ENCODE measurements around the gene HID1. TPM values are rescaled to one million over a fixed set of nuclear protein-coding genes. Genes with fewer than 3 reads are reported as not detected.

Gene HID1
- total RNA-seq, 2 donors from 2014 or later, result 1.2 to 2.8 TPM

DNA sequence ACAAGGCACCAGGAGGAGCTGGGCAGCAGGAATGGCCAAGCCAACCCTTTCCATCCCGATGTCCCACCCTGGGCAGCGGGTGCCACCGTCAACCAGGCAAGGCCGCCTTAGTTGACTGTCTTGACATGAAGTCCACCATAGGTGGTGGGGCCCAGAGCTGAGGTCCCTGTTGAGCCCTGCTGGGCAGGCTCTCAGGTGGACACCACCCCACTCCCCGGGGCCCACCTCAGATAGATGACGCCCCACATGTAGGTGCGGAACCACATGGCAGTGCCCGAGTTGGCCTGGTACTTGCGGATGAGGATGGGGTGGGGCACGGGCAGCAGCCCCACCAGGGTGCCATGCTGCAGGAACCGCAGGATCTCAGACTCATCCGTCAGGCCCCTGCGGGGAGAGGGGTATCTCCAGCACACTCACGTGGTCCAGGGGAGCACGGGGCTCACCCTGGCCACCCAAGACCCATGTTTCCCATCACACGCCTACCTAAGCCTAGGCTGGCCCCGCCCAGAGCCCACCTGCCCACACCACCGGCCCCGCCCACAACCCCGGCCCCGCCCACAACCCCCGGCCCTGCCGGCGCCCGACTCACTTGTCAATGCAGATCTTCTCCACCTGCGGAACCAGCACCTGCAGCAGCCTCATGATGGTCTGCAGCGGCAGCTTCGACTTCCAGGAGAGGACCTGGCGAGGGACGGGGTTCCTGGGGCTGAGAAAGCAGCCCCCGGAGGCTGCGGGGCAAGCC lies 20.7 kb downstream of the HID1 start:
- Mint-ChIP-seq H3K4me1 (no peaks in the 10 kb centered on the region), H3K4me3 (no peak overlapping the region), H3K9me3 (no peaks in the 10 kb centered on the region), H3K36me3 (ENCODE audit: low read depth) (no peaks in the 10 kb centered on the region), H3K27me3 (no peaks in the 10 kb centered on the region), H3K27ac (no peak overlapping the region)
- ATAC-seq (replicated peaks), result no peak

GRCh38 chr17:74951065-74951464 lies 21.5 kb downstream of the HID1 start:
- no peaks in the 10 kb centered on the region for H3K4me1 Mint-ChIP-seq
- ATAC-seq (replicated peaks), result no peak
- H3K27ac Mint-ChIP-seq, result no peak overlapping the region

GRCh38 chr17:74950207-74950606 lies 22.4 kb downstream of the HID1 start:
- H3K4me1 Mint-ChIP-seq, result no peaks in the 10 kb centered on the region
- H3K36me3 Mint-ChIP-seq (ENCODE audit: low read depth), result no peaks in the 10 kb centered on the region
- no peaks in the 10 kb centered on the region for H3K9me3 Mint-ChIP-seq
- no peak overlapping the region for H3K4me3 Mint-ChIP-seq
- ATAC-seq (replicated peaks), result no peak
- H3K27ac Mint-ChIP-seq, result no peak overlapping the region
- no peaks in the 10 kb centered on the region for H3K27me3 Mint-ChIP-seq

More at GRCh38 chr17:74951065-74951464, 21.5 kb downstream of the HID1 start:
- H3K36me3 Mint-ChIP-seq (ENCODE audit: low read depth), result no peaks in the 10 kb centered on the region
- H3K27me3 Mint-ChIP-seq, result no peaks in the 10 kb centered on the region
- H3K4me3 Mint-ChIP-seq, result no peak overlapping the region
- no peaks in the 10 kb centered on the region for H3K9me3 Mint-ChIP-seq

DNA sequence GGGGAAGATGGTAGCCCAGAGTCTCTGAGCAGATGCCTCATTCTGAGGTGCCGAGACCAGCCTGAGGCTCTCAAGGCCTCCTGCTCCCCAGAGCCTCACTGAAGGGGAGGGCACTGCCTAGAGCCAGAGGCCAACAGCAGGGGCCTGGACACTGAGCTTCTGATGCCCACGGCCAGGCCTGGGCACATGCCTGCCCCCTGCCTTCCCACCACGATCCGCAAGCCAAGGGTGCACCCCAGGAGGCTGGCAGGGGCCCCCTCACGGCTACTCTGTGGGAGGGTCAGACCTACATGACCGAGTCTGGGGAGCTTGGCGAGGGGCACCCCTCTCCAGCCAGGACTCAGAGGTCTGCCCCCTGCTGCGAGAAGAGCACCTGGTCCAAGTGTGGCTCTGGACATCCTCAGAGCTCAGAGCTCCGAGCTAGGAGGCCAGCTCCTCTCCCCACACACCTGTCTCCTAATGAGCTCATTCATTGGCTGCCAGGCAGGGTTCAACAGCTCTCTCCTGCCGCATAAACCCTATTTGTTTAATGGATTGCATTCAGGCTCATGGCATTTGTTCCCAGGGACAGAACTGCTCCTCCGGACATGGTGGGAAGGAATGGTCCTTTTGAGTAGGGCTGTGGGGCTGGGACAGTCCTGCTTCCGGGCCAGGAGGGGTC lies 23.0 kb downstream of the HID1 start:
- no peak for ATAC-seq (replicated peaks)
- Mint-ChIP-seq H3K4me3 (no peak overlapping the region), H3K27ac (no peak overlapping the region), H3K9me3 (no peaks in the 10 kb centered on the region), H3K36me3 (ENCODE audit: low read depth) (no peaks in the 10 kb centered on the region), H3K4me1 (no peaks in the 10 kb centered on the region), H3K27me3 (no peaks in the 10 kb centered on the region)

GRCh38 chr17:74947041-74947754 lies 25.4 kb downstream of the HID1 start:
- H3K4me3 Mint-ChIP-seq, result no peak overlapping the region
- H3K36me3 Mint-ChIP-seq (ENCODE audit: low read depth), result no peaks in the 10 kb centered on the region
- no peaks in the 10 kb centered on the region for H3K9me3 Mint-ChIP-seq
- peaks cover 3% of the 10 kb centered on the region for H3K27me3 Mint-ChIP-seq
- no peak for ATAC-seq (replicated peaks)
- H3K4me1 Mint-ChIP-seq, result no peaks in the 10 kb centered on the region
- H3K27ac Mint-ChIP-seq, result no peak overlapping the region

- peaks cover 7% of the 10 kb centered on the region for H3K27me3 Mint-ChIP-seq
- no peak for ATAC-seq (replicated peaks)
Measured at GRCh38 chr17:74946641-74947040, 25.9 kb downstream of the HID1 start.

DNA sequence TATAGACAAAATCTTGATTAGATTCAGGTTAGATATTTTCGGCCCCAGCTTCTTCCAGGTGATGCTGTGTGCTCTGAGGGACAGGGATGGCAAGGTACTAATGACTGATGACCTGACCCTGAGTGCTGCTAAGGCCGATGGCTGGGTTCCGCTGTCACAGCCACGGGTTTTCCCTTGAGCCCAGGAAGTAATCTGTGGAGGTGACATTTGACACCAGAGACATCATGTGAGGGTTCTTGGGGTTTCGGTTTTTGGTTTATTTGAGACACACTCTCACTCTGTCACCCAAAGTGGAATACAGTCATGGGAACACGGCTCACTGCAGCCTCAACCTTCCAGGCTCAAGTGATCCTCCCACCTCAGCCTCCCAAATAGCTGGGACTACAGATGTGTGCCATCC lies 27.0 kb downstream of the HID1 start:
- no peaks in the 10 kb centered on the region for H3K9me3 Mint-ChIP-seq
- H3K27ac Mint-ChIP-seq, result no peak overlapping the region
- ATAC-seq (replicated peaks), result peak; percentile 63

More at GRCh38 chr17:74946641-74947040, 25.9 kb downstream of the HID1 start:
- no peaks in the 10 kb centered on the region for H3K9me3 Mint-ChIP-seq
- H3K4me1 Mint-ChIP-seq, result no peaks in the 10 kb centered on the region
- no peak overlapping the region for H3K27ac Mint-ChIP-seq
- no peaks in the 10 kb centered on the region for H3K36me3 Mint-ChIP-seq (ENCODE audit: low read depth)
- no peak overlapping the region for H3K4me3 Mint-ChIP-seq

DNA sequence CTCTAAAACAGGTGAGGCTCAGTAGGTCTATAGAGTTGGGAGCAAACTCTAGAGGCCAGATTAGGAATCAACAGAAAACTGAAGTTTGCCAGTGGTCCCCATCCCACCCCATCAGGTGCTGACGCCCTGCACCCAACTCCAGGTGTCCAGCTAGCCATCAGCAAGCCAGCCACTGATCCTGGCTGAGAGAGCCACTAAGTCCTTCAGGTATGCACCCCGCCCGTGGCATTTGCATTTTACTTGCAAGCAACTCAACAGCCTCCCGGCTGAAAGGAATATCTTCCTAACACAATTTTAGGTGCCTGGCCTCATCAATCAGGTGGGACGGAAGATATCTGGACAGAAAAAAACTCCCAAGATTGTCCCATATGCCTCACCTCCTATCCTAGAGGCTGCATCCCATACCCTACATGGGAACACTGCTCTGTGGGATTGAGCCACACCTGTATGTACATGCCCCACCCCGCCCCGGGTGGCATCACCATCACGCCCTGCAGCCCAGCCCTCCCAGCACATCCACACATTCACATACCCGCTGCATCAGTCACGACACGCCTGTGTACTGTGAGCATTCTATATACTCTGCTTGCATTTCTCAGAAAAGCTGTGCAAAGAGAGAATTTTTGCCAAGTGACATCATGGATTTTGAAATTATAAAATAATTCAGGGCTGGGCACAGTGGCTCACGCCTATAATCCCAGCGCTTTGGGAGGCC lies 28.6 kb downstream of the HID1 start:
- H3K9me3 Mint-ChIP-seq, result no peaks in the 10 kb centered on the region
- H3K36me3 Mint-ChIP-seq (ENCODE audit: low read depth), result no peaks in the 10 kb centered on the region
- H3K27me3 Mint-ChIP-seq, result peaks cover 14% of the 10 kb centered on the region
- H3K27ac Mint-ChIP-seq, result no peak overlapping the region
- ATAC-seq (replicated peaks), result no peak
- H3K4me1 Mint-ChIP-seq, result no peaks in the 10 kb centered on the region
- no peak overlapping the region for H3K4me3 Mint-ChIP-seq

More for the DNA sequence above, 27.0 kb downstream of the HID1 start:
- Mint-ChIP-seq H3K36me3 (ENCODE audit: low read depth) (no peaks in the 10 kb centered on the region), H3K4me1 (no peaks in the 10 kb centered on the region), H3K4me3 (no peak overlapping the region), H3K27me3 (peaks cover 10% of the 10 kb centered on the region)

DNA sequence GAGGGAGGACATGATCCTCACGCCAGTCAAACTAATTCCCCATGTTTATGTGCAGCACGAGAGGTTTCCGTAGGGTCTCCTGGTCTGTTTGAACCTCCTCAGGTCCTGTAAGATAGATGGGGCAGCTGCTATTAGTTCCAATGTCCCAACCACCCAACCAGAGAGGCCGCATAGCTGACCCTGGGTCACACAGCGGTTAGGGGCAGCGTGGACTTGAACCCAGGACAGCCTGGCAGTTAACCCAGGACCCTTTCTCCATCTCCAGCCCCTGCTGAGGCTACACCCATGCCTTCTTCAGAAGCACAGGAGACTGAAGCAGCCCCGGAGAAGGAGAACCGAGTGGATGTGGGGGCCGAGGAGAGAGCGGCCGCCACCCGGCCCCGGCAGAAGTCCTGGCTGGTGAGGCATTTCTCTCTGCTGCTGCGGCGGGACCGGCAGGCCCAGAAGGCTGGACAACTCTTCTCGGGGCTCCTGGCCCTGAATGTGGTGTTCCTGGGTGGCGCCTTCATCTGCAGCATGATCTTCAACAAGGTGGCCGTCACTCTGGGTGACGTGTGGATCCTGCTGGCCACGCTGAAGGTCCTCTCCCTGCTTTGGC lies 31.3 kb downstream of the HID1 start:
- H3K4me3 Mint-ChIP-seq, result no peak overlapping the region
- no peaks in the 10 kb centered on the region for H3K36me3 Mint-ChIP-seq (ENCODE audit: low read depth)
- H3K9me3 Mint-ChIP-seq, result no peaks in the 10 kb centered on the region
- peaks cover 32% of the 10 kb centered on the region for H3K27me3 Mint-ChIP-seq
- no peak overlapping the region for H3K27ac Mint-ChIP-seq
- ATAC-seq (replicated peaks), result no peak
- H3K4me1 Mint-ChIP-seq, result no peaks in the 10 kb centered on the region

DNA sequence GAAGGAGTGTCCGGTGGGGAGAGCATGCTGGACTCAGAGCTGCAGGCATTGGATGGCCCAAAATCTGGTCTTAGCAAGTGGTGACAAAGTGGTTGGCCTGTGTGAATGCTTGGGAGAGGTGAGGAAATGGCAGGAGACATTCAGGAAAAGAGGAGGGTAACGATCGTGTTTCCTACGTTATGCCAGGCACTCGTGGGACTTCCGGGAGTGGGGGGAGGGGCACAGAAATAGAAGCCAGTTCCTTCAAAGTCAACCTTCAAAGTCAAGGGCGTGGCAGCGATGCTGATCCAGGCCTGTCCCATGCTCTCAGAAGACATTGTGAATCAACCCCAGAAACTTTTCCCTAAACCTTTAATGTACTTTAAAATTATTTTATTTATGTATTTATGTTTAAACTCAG lies 33.0 kb downstream of the HID1 start:
- no peak overlapping the region for H3K27ac Mint-ChIP-seq
- H3K36me3 Mint-ChIP-seq (ENCODE audit: low read depth), result no peaks in the 10 kb centered on the region
- no peaks in the 10 kb centered on the region for H3K4me1 Mint-ChIP-seq
- H3K9me3 Mint-ChIP-seq, result no peaks in the 10 kb centered on the region
- no peak for ATAC-seq (replicated peaks)
- H3K4me3 Mint-ChIP-seq, result no peak overlapping the region
- peaks cover 38% of the 10 kb centered on the region for H3K27me3 Mint-ChIP-seq

GRCh38 chr17:74938194-74938950 lies 34.2 kb downstream of the HID1 start:
- no peak overlapping the region for H3K27ac Mint-ChIP-seq
- H3K4me3 Mint-ChIP-seq, result no peak overlapping the region
- no peak for ATAC-seq (replicated peaks)
- no peaks in the 10 kb centered on the region for H3K9me3 Mint-ChIP-seq
- H3K4me1 Mint-ChIP-seq, result no peaks in the 10 kb centered on the region
- no peaks in the 10 kb centered on the region for H3K36me3 Mint-ChIP-seq (ENCODE audit: low read depth)
- H3K27me3 Mint-ChIP-seq, result peaks cover 42% of the 10 kb centered on the region

DNA sequence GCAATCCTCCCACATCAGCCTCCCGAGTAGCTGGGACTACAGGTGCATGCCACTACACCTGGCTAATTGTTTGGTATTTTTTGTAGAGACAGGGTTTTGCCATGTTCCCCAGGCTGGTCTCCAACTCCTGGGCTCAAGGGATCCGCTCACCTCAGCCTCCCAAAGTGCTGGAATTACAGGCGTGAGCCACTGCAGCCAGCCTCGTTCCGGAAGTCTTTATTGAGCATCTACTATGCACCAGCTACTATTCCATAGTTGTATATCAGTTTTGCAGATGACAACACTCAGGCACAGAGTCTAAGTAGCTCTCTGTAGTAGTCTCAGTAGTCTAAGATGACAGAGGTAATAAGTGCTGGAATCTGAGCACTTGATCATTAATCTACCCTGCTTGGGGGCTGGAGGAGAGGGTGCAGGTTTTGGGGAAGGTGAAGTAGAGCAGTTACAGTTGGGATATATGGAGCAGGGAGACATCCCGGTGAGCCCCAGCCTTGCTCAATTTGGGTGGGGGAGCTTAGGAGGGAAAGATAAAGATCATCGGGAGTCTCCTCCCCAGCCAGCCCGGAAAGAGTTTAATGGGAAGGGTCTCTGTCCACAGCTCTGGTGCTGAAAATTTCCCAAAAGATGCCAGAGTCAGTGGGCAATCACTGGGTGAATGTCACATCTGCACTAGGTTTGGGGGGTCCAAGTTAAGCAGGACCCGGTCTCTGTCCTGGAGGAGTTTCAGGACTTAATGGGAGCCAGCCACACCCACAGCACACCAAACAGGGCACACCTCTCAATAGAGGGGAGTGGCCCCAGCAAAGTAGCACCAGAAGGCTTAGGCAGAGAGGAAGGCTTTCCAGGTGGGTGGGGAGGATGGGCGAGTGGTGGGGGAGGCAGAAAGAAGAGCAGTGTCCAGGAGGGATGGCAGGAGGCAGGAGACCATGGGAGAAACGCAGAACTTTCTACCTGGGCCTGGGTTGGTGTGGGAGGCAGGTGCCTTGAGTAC lies 35.2 kb downstream of the HID1 start:
- H3K4me1 Mint-ChIP-seq, result no peaks in the 10 kb centered on the region
- no peaks in the 10 kb centered on the region for H3K36me3 Mint-ChIP-seq (ENCODE audit: low read depth)
- peaks cover 49% of the 10 kb centered on the region for H3K27me3 Mint-ChIP-seq
- no peak overlapping the region for H3K27ac Mint-ChIP-seq
- ATAC-seq (replicated peaks), result no peak
- no peaks in the 10 kb centered on the region for H3K9me3 Mint-ChIP-seq
- H3K4me3 Mint-ChIP-seq, result no peak overlapping the region

DNA sequence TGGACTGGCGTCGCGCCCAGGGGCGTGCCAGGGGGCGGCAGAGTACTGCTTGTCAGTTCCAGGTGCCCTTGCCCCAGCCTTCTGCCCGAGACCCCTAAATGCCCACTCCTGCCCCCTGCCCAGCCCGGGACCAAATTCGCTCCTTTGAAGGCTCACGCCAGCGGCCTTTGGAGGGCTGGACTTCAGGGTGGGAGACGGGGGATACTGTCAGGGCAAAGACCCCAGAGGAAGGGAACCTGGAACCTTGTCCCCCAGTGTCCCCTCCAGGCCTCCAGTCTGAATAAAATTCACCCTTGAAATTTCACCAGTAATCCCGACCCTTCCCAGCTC lies 36.1 kb downstream of the HID1 start:
- H3K27me3 Mint-ChIP-seq, result peaks cover 50% of the 10 kb centered on the region
- H3K4me3 Mint-ChIP-seq, result no peak overlapping the region
- H3K36me3 Mint-ChIP-seq (ENCODE audit: low read depth), result no peaks in the 10 kb centered on the region
- no peaks in the 10 kb centered on the region for H3K9me3 Mint-ChIP-seq
- no peaks in the 10 kb centered on the region for H3K4me1 Mint-ChIP-seq
- H3K27ac Mint-ChIP-seq, result no peak overlapping the region
- ATAC-seq (replicated peaks), result no peak

All from activated T-helper 17 cell treated with anti-CD3 and anti-CD28 coated beads, Interleukin-2, amount 50 U/mL, for 72 hours (primary cell).